Hematopoietic multipotent progenitor cell (in vitro differentiated cells): Measurements from ENCODE around the gene RAB3IL1. TPM values are rescaled to one million over a fixed set of nuclear protein-coding genes. Genes with fewer than 3 reads are reported as not detected.

Experiments used
- DNase-seq, 3 donors: peaks; one replicate each; pipeline ENCODE4 v3.0.0-alpha.2; 2011 to 2015; ENCODE audit warnings: low read depth in 2 of 3, low spot score in 2 of 3
- total RNA-seq: library from RNA; depleted of rRNA; stranded (reverse); fragments of >200 nt; gene quantifications from one replicate; pipeline ENCODE4 v1.2.3, GENCODE V29; 2012

The RAB3IL1 gene
- total RNA-seq, 1 donor, result 0.54 TPM

DNA sequence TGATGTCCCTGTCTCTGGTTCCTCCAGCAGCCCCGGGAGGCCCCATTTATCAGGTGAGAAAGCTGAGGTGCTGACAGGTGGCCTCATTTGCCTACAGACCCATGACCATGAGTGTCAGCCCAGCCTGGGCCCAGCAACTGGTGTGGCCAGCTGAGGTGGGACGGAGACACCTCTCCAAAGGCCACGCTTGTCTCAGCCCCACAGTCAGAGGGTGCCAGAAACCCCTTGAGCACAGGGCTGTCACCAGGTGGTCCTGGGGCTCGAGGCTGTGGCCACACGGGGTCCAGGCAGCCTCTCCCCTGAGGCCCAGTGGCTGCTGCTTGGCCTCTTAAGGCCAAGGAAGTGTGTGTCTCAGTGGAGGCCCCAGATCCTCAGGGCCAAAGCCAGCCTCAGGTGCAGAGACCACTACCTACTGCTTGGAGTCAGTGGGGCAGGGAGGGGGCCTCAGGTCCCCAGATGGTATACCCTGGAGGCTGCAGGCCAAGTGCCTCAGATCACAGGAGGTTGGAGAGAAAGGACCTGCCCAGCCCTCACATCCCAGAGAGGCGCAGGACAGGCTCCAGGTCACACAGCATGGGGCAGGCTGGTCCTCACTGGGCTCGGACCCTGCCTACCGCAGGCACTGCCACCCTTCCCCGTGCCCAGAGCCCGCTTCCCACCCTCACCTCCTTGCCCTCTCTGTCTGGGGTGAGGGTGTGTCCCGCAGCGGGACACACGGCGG is 11.4 kb downstream of the RAB3IL1 start:
- DNase-seq, result no peak

DNA sequence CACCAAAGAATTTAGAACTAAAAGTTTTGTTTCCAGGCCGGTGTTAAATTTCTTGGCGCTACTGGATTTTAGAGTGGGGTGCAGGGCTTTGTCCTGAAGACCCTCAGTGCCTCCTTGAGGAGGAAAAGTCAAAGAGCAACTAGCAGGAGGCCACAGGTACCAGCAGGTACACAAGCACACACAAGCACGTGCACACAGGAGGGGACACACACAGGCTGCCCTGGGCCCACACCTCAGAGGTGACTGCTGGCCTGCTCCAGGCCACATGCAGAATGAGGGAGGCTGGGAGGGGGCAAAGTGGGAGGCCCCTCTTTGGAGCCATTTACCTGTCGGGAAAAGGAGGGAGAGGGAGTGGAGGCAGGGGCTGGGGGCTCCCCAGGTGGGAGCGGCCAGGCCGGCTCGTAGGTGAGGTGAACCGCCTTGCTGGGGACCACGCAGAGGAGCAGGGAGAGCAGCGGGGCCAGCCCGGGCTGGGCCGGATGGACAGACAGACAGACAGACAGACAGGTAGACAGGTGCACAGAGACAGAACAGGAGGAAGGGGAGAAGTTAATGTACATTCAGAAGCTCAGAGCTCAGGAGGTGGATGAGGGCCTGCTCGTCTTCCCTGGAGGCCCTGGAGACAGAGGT is 12.2 kb downstream of the RAB3IL1 start:
- DNase-seq, result no peak

DNA sequence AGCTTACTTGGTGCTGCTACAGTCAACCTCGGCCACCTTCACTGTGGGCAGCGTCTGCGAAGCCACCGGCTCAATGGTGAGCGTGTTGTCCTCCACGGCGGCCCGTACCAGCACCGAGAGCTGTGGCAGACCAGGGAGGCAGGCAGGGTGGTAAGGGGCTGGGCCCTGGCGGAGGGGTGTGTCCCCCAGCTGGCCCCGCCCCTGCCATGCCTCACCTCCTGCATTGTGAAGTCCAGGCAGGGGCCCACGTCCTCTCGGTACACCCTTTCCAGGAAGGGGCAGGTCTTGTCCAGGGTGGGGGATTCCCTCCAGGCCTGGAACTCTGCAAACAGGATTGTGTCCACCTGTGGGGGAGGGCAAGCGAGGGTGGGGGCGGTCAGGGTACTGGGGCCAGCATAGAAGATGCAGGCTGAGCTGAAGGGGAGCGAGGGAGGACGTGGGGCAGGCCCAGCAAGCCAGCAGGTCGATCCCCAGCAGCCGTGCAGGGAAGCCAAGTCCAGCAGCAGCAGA is 12.8 kb downstream of the RAB3IL1 start:
- DNase-seq, result peak in 2 of 3 donors; percentile 39 to 49

DNA sequence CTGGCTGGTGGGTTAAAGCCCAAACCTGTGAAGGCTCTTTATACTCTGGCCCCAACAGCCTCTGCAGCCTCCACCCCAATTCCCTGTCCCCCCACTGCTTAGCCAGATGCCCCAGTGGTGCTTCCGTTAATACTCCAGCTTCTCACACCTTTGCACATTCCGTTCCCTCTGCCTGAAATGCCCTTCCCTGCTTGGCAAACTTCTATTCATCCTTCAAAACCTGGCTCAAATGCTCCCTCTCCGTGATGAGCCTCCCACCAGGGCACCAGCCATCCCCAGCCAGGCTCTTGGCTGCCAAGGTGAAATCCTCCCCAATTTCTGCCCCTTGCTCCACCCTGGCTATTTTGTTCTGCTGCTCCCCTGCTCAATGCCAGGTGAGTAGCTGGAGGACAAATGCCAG is 13.5 kb downstream of the RAB3IL1 start:
- DNase-seq, result no peak

DNA sequence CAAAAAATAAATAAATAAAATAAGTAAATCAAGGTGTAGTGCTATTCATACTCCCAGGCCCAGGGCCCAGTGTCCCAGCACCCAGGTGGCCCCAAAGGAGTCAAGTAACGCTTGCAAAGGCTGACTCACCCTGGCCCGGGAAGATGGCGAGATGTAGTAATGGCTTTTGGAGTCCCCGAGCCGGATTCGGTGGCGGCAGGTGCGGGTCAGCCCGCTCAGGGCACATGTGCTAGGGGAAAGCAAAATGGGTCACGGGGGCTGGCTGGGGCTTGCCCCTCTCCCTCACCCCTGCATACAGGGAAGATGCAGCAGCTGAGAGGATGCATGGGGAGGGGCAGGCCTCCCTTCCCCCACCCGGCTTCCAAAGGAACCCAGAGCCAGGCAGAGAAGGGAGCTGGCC is 15.1 kb downstream of the RAB3IL1 start:
- no peak for DNase-seq

DNA sequence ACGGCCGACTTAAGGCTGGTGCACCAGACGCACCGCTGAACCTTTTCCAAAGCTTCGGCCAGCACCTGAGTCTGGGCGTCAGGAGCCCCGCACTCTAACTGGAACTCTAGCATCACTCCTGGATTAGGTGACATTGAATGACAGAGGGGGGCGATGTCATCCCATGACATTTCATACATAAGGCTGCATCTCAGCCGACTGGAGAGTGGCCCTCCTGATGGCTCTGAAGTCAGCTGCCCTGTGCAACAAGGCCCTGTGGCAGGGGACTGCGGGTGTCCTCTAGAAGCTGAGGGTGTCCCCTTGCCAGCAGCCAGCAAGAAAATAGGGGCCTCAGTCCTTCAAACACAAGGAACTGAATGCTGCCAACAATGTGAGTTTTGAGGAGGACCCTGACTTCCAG is 16.0 kb downstream of the RAB3IL1 start:
- no peak for DNase-seq

DNA sequence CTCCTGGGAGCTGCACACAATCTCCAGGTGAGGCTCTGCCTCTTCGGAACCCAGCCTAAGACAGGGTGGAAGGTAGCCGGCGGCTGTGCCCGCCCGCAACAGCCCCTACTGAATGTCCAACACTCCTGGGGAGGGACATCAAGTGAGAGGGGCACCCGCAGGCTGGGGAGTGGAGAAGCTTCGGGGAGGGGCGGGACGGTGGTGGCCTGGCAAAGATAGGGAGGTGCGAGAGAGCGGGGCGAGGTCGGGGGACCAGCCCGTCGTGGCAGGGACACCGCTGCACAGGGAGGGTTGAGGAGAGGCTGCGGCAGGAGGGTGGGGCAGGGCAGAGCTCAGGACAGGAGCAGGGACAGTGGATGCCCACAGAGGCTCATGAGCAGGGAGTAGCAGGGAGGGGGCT is 17.1 kb downstream of the RAB3IL1 start:
- DNase-seq, result no peak

DNA sequence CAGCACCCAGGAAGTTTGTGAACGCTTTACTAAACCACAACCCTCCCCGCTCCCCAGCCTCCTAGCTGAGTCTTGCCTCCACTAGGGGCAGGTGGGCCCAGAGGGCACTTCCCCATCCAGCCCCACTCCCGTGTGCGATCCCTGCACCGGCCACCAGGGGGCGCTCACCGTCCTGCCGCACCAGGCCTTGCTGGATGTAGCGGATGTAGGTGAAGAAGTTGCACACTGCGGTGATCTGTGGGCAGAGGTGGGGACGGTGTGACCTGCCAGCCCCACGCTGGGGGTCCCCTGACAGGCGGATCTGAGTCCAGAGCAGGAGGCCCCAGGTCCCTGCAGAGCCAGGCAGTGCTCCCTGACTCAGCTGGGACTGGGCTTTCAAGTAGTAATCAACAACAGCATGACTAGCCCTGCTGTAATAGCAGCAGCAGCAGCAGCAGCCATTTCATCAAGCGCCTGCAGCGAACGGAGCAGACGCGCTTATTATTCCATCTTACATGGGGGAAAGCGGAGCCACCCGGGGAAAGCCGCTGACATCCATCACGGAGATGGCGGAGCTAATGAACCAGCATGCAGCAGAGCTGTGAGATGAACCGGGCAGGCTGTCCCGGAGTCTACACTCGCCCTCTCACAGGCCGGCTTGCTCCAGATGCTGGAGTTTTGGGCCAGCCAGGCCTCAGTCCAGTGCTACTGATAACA is 18.1 kb downstream of the RAB3IL1 start:
- peak; percentile 81 to 93 (median 90) for DNase-seq

DNA sequence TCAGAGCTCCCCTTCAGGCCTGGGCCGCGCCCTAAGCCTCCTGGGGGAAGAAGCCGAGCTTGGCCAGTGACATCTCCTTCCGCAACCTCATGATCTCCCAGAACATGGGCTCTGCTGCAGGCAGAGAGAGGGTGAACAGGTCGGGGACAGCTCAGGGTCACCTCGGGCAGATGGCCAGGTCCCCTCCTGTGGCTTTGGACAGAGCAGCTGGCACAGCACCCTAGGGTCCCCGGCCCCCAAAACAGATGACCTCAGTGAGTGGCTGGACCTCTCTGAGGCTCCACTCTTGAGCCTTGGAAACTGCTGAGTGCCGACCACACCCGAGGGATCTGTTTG is 19.2 kb downstream of the RAB3IL1 start:
- no peak for DNase-seq

DNA sequence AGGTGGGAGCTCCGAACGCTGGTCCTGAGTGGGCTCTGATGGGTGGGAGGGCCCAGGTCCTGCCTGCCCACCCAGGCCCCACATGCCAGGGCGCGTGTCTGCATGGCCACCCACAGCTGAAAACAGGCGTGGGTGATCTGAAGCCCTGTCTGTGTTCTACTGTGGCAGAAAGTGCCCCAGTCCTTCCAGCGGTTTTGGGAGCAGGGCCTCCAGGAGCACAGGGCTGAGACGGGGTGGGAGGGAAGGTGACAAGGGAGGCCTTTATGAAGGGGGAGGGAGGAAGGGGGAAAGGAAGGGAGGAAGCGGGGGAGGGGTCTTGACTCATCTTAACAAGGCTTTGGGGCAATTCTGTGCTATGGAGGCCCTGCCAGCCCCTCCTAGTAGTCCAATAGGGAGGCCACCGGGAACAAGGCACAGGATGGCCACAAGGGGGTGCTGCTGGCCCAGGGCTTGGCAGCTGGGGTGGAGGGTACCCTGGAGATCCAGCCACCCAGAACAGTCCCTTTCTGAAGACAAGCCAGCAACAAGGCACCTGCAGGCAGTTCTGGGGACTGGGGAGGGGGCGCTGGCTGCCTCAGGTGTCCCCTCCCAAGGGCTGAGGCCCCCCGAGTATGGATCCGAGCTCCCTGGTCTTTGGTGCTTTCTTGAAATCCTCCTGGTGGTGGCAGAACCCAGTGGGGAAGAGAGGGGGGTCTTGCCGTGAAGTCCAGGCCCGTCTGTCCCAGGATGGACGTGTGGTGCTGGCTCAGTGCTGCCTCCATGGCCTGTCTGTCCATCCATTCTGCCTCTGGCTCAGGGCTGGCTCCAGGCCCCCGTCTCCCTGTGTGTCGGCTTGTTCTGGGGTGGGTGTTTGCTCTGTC is 19.7 kb downstream of the RAB3IL1 start:
- DNase-seq, result peak; percentile 53 to 86 (median 69)

DNA sequence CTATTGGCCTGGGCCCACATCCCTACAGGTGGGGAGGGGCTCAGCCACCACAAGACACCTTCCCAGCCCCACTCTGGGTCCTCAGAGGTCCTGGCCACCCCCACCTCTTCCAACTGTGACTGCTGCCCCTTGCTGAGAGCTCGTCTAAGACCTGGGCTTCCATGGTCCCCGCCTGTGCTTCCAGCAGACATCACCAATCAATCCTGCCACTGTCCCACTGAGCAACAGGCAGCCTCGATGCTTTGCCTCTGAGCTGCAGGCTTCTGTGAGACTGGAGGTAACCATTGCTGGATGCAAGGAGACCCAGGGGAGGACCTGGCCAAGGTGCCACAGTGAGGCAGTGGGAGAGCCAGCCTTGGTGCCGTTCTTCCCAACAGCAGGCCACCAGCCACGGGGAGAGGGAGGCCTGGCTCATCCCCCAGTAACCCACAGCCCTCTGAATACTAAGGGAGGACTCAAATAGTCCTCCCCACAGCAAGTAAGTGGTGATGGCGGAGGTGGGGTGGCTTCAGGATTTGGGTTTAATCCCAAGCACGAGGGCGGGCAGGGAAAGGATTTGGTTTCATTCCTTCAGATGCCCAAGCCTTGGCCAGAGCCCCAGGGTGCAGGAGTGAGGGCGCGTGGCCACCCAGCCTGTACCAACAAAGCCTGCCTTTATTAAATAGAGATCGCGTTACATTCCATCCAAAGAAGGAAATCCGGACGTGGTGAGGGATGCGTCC is 20.5 kb downstream of the RAB3IL1 start:
- no peak for DNase-seq

DNA sequence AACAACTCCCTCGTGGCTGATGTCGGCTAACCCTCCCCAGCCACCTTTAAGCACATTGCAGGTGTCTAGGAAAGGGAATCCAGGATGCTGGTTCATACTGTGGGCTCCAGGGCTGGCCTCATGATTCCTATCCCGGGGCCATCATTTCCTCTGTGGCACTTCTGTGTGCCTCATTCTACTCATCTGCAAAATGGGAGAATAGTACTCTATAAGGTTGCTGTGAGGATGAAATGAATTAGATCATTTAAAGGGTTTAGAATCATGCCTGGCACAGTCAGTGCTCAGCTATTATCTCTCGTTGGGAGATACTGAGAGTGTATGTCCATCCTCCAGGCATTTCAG is 21.7 kb downstream of the RAB3IL1 start:
- DNase-seq, result no peak

DNA sequence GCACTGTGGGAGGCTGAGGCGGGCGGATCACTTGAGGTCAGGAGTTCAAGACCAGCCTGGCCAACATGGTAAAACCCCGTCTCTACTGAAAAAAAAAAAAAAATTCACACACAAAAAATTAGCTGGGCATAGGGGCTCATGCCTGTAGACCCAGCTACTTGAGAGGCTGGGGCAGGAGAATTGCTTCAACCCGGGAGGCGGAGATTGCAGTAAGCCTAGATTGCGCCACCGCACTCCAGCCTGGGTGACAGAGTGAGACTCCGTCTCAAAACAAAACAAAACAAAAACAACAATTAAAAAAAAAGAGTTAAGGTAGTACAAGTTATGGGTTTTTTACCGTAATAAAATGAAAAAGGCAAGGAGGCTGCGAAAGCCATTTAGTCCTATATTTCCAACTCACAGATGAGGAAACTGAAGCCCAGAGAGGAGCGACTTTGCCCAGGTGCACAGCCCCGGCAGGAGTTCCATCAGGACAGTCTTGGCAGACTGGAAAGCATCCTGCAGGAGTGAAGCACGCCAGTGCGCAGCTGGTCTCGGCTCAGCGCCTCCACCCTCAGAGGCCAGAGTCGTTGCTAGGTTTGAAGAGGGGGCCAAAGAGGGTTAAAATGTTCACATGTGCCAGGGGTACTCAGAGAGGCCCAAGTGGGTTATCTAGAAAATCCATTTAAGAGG is 22.2 kb downstream of the RAB3IL1 start:
- DNase-seq, result no peak

DNA sequence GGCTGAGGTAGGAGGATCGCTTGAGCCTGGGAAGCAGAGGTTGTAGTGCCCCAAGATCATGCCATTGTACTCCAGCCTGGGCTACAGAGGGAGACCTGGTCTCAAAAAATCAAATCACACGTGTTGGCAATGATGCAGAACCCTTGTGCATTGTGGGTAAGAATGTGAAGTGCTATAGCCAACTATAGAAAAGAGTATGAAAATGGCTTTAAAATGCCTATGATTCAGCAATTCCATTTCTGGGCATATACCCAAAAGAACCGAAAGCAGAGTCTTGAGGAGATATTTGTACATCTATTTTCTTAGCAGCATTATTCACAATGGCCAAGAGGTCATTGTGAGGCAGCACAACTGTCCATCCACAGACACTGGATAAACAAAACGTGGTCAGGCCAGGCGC is 23.4 kb downstream of the RAB3IL1 start:
- DNase-seq, result peak in 1 of 3 donors; percentile 66

DNA sequence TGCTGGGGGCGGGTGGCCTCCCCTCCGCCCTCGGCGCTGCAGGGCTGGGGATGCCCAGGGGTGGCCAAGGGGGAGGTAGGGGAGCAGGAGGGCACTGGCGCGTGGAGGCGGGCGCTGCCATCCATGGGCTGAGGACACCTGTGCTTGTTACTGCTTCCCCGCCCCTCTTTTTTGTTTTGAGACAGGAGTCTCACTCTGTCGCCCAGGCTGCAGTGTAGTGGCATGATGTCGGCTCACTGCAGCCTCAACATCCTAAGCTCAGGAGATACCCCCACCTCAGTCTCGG is 25.3 kb downstream of the RAB3IL1 start:
- no peak for DNase-seq

DNA sequence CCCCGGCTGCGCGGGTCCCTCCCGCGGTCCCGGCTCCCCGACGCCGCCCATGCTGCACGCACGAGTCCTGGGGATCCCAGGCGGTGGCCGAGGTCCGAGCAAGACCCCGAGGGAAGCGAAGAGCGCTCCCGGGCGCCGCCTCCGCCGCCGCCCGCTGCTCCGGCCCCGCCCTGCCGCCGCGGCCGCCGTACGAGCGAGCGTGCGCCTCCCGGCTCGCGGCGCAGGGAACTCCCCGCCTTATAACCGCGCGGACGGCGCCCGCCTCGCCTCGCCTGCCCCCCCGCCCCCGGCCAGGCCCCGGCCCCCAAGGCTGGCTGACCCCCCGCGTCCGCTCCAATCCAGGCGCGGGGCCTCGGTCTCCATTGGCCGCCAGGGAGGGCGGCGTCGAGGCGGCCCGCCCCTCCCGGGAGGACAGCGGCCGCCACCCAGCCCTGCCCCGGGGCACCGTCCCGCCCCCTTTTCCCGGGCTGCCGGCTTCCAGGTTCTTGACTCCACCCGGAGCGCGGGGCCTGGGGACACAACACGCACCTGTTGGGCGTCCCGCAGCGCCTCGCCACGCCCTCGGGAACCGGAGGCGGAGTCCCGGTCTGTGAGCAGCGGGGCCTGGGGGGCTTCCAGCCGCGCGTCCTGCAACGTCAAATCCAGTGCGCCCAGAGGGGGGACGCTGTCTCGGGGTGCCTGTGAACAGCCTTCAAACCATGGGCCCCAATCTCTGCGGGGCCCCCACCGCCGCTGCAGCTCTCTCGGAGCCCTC is 25.9 kb downstream of the RAB3IL1 start, which contains the start of gene FADS3:
Gene FADS3 (minus strand): TSS at position 215 of the 754 bp plus-strand sequence. CDS start 164 bp downstream, at position 51.
- DNase-seq, result peak; percentile 40 to 84 (median 81)

DNA sequence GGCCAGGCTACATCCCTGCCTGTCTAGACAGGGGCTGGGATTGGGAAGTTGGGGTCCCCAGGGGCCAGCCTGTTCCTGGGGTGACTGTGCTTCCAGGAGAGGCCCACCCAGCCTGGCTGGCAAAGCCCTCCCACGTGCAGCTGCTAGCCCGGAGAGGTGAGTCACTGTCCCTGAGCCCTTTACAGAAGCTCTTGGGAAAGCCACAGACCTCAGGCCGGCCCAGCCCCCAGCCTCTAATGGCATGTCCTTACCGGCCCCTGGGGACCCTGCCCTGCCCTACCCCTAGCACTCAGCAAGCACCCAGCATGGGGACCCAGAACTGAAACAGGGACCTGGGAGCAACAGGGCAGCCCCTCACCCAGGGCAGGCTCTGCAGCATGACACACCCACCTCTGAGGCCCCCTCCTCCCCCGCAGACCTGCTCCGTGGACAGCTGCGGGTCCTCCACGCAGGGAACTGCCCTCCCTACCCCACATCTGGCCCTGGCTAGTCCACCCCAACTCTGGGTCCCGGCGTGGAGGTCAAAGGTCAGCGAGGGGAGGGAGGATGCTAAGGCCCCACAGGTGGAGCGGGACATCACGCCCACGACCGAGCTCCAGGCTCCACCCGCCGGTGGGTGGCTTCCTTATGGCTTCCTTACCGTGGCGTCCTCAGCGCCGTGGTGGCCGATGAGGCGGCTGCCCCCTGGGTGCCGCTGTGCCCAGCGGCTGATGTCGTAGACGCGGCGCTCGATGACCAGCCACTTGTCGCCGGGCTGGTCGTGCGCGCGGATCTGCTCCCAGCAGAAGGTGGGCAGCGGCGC is 26.6 kb downstream of the RAB3IL1 start:
- DNase-seq, result peak; percentile 18 to 70 (median 47)

DNA sequence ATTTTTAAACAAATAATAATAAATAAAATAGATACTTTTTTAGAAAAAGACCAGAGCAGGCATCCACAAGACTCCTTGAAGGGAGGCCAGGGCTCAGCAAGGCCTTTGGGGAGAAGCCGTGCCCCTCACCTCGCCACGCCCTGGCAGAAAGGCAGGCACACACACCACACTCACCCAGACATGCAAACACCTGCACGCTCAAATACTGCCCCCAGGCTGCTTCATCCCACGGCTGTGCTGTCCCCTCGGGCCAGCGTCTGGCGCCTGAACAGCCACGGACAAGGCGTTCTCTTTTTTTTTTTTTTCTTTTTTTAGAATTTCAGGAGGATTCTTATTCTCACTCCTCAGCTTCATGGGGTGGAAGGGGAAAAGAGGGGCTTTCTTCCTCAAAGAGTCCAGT is 27.5 kb downstream of the RAB3IL1 start:
- no peak for DNase-seq
